PC-3 (cell line): Measurements from ENCODE around the gene NUTM1. TPM values are rescaled to one million over a fixed set of nuclear protein-coding genes. Genes with fewer than 3 reads are reported as not detected.

Source experiments
- ATAC-seq: fragments of 200-7000 bp; cut with Tn5 transposase; 2 replicates; pipeline ENCODE4 v1.9.1; 2020; ENCODE audit warnings: mild to moderate bottlenecking, moderate library complexity
- BruUV-seq: library from RNA; stranded (reverse); fragments of 400-500 nt; replicated peaks from 2 replicates; lab custom pipeline; 2021; lab: Mats Ljungman, UMichigan
- CTCF ChIA-PET: fragments of 300-600 bp; sonication (Branson Sonifier 250); formaldehyde crosslinking; loops from one replicate; lab custom pipeline; 2022; ENCODE audit warnings: antibody characterized with exemption; lab: Charles Lee
- POLR2A ChIA-PET: fragments of 300-600 bp; sonication (Branson Sonifier 250); formaldehyde crosslinking; loops from one replicate; lab custom pipeline; 2022; ENCODE audit warnings: antibody characterized with exemption; ENCODE audit not compliant: unreplicated experiment; lab: Charles Lee
- DNase-seq: peaks from one replicate; pipeline ENCODE4 v3.0.0-alpha.2; 2015
- H2AFZ ChIP-seq: fragments of 300-600 bp; sonication (generic); 2 replicates; pipeline ENCODE4 v1.6.0; 2016; ENCODE audit warnings: antibody characterized with exemption, low read length
- H3F3A ChIP-seq: fragments of 300-600 bp; sonication (generic); one replicate; pipeline ENCODE4 v1.6.0; 2017; ENCODE audit warnings: antibody characterized with exemption, low read length, control low read depth, mild to moderate bottlenecking; ENCODE audit not compliant: unreplicated experiment
- H3K27ac ChIP-seq: fragments of 300-600 bp; sonication (generic); 2 replicates; pipeline ENCODE4 v1.5.1; 2016; ENCODE audit warnings: mild to moderate bottlenecking, low read length
- H3K27me3 ChIP-seq: fragments of 300-600 bp; sonication (generic); 2 replicates; pipeline ENCODE4 v1.6.1; 2016; ENCODE audit warnings: low read length, mixed read lengths
- H3K36me3 ChIP-seq: fragments of 300-600 bp; sonication (generic); 2 replicates; pipeline ENCODE4 v1.6.1; 2016; ENCODE audit warnings: low read depth, mixed run types, low read length, mixed read lengths
- H3K4me1 ChIP-seq: fragments of 300-600 bp; sonication (generic); 2 replicates; pipeline ENCODE4 v1.5.1; 2016; ENCODE audit warnings: low read length; ENCODE audit not compliant: insufficient read depth
- H3K4me2 ChIP-seq: fragments of 300-600 bp; sonication (generic); 2 replicates; pipeline ENCODE4 v1.6.0; 2016; ENCODE audit warnings: low read length
- H3K4me3 ChIP-seq: fragments of 300-600 bp; sonication (generic); 2 replicates; pipeline ENCODE4 v1.5.1; 2016; ENCODE audit warnings: mild to moderate bottlenecking, low read length, mixed read lengths
- H3K79me2 ChIP-seq: fragments of 300-600 bp; sonication (generic); 2 replicates; pipeline ENCODE4 v1.6.1; 2017; ENCODE audit warnings: low read length, mixed read lengths
- H3K9ac ChIP-seq: fragments of 300-600 bp; sonication (generic); 2 replicates; pipeline ENCODE4 v1.6.0; 2016; ENCODE audit warnings: mild to moderate bottlenecking, low read length
- H3K9me2 ChIP-seq: fragments of 300-600 bp; sonication (generic); replicated peaks from 2 replicates; pipeline ENCODE4 v1.6.1; 2016; ENCODE audit warnings: mixed run types, low read length, mixed read lengths
- H3K9me3 ChIP-seq: fragments of 300-600 bp; sonication (generic); 2 replicates; pipeline ENCODE4 v1.6.1; 2016; ENCODE audit warnings: low read length, mixed read lengths
- H4K20me1 ChIP-seq: fragments of 300-600 bp; sonication (generic); 2 replicates; pipeline ENCODE4 v1.6.1; 2016; ENCODE audit warnings: low read length, mixed read lengths
- CTCF ChIP-seq: fragments of 300-600 bp; sonication (generic); conservative IDR thresholded peaks from 2 replicates; pipeline ENCODE4 v1.5.1; 2017; ENCODE audit warnings: antibody characterized with exemption, low read depth, mild to moderate bottlenecking, low read length
- EZH2 ChIP-seq: fragments of 300-600 bp; sonication (generic); IDR thresholded peaks from one replicate; pipeline ENCODE4 v1.6.1; 2017; ENCODE audit warnings: antibody characterized with exemption, mild to moderate bottlenecking, low read length; ENCODE audit not compliant: unreplicated experiment
- EZH2phosphoT487 ChIP-seq: fragments of 300-600 bp; sonication (generic); IDR thresholded peaks from 2 replicates; pipeline ENCODE4 v1.6.1; 2018; ENCODE audit warnings: mild to moderate bottlenecking, antibody characterized with exemption, low read length, borderline replicate concordance
- intact Hi-C: fragments of 100-400 bp; cut with micrococcal nuclease; formaldehyde crosslinking; loops from 2 replicates; pipeline ENCODE4 v1.9.0; 2023
- total RNA-seq: library from RNA; depleted of rRNA; stranded (reverse); fragments of >200 nt; gene quantifications from 2 replicates; pipeline ENCODE4 v1.2.3, GENCODE V29; 2014

The NUTM1 gene
- total RNA-seq, 1 experiment from 2014 or later = 0.04 TPM

GRCh38 chr15:34370129-34370528 is 27.0 kb downstream of the NUTM1 start:
- POLR2A ChIA-PET = no interaction called here
- Histone ChIP-seq H3K4me1 (peaks cover 28% of the 10 kb centered on the region; the same call in 1 of the 2 replicates), H3K4me3 (no peak overlapping the region), H3K4me2 (no peak overlapping the region), H3F3A (no peaks in the 10 kb centered on the region), H3K9ac (no peak overlapping the region), H3K27ac (no peak overlapping the region), H3K27me3 (no peaks in the 10 kb centered on the region), H4K20me1 (peaks cover 10% of the 10 kb centered on the region; the same call in 1 of the 2 replicates), H2AFZ (no peak overlapping the region), H3K9me3 (no peaks in the 10 kb centered on the region), H3K36me3 (no peaks in the 10 kb centered on the region), H3K9me2 (no peaks in the 10 kb centered on the region), H3K79me2 (peaks cover 17% of the 10 kb centered on the region)
- TF ChIP-seq EZH2phosphoT487 = no peak
- TF ChIP-seq EZH2 = no peak
- TF ChIP-seq CTCF = no peak
- ATAC-seq (no peak), DNase-seq (no peak)
- no TSS peak for BruUV-seq
- CTCF ChIA-PET = no interaction called here
- intact Hi-C loops = no loop called here

GRCh38 chr15:34370643-34371042 is 27.5 kb downstream of the NUTM1 start:
- Histone ChIP-seq H2AFZ (no peak overlapping the region), H3K9ac (no peak overlapping the region), H3K4me1 (peaks cover 23% of the 10 kb centered on the region; the same call in 1 of the 2 replicates), H3K9me3 (no peaks in the 10 kb centered on the region), H3K36me3 (no peaks in the 10 kb centered on the region), H4K20me1 (peaks cover 5% of the 10 kb centered on the region; the same call in 1 of the 2 replicates), H3F3A (no peaks in the 10 kb centered on the region), H3K27ac (no peak overlapping the region), H3K27me3 (no peaks in the 10 kb centered on the region), H3K4me3 (no peak overlapping the region), H3K4me2 (no peak overlapping the region), H3K79me2 (peaks cover 12% of the 10 kb centered on the region), H3K9me2 (no peaks in the 10 kb centered on the region)
- no peak for DNase-seq
- intact Hi-C loops = no loop called here
- ChIA-PET POLR2A (no interaction called here), CTCF (no interaction called here)
- ATAC-seq = no peak
- BruUV-seq = no TSS peak
- TF ChIP-seq CTCF (no peak), EZH2 (no peak), EZH2phosphoT487 (no peak)

GRCh38 chr15:34373951-34374350 is 30.8 kb downstream of the NUTM1 start:
- POLR2A ChIA-PET = no interaction called here
- intact Hi-C loops = no loop called here
- no peaks in the 10 kb centered on the region for H3K9me3 ChIP-seq
- H3F3A ChIP-seq = no peaks in the 10 kb centered on the region
- CTCF ChIA-PET = no interaction called here
- H3K4me3 ChIP-seq = no peak overlapping the region
- no peak overlapping the region for H3K27ac ChIP-seq
- no peak for DNase-seq
- TF ChIP-seq CTCF = no peak
- no peak for TF ChIP-seq EZH2
- no peak for TF ChIP-seq EZH2phosphoT487
- peaks cover 11% of the 10 kb centered on the region; the same call in 1 of the 2 replicates for H3K4me1 ChIP-seq
- H3K9ac ChIP-seq = no peak overlapping the region
- H3K4me2 ChIP-seq = no peak overlapping the region
- BruUV-seq = no TSS peak
- H3K36me3 ChIP-seq = no peaks in the 10 kb centered on the region
- no peak for ATAC-seq
- no peaks in the 10 kb centered on the region for H4K20me1 ChIP-seq
- no peaks in the 10 kb centered on the region for H3K27me3 ChIP-seq
- H2AFZ ChIP-seq = no peak overlapping the region
- no peaks in the 10 kb centered on the region for H3K9me2 ChIP-seq
- no peaks in the 10 kb centered on the region for H3K79me2 ChIP-seq
